ENCODE measurements around the gene RNF207. TPM values are rescaled to one million over a fixed set of nuclear protein-coding genes. Genes with fewer than 3 reads are reported as not detected.

RNF207 gene
- polyA plus RNA-seq, 1 donor, result 28.1 TPM

DNA sequence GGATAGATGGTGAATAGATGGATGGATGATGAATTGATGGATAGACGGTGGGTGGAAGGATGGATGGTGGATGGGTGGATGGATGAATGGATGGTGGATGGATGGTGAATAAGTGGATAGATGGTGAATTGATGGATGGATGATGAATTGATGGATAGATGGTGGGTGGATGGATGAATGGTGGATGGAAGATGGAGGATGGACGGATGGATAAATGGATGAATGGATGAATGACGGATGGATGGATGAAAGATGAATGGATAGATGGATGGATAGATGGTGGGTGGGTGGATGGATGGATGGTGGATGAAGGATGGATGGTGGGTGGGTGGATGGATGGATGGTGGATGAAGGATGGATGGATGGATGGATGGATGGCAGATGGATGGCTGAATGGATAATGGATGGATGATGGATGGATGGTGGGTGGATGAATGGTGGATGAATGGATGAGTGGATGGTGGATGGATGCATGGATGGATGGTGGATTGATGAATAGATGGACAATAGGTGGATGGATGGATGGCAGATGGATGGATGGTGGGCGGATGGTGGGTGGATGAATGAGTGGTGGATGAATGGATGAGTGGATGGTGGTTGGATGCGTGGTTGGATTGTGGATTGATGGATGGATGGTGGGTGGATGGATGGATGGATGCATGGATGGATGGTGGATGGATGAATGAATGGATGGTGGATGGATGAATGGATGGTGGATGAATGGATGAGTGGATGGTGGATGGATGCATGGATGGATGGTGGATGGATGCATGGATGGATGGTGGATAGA, 31.1 kb upstream of the RNF207 start:
- DNase-seq (ENCODE audit: low read depth), result no peak

GRCh38 chr1:6175411-6175828, 30.5 kb upstream of the RNF207 start:
- DNase-seq (ENCODE audit: low read depth), result no peak

GRCh38 chr1:6176779-6177178, 29.1 kb upstream of the RNF207 start:
- DNase-seq (ENCODE audit: low read depth), result no peak

GRCh38 chr1:6177681-6178380, 28.1 kb upstream of the RNF207 start:
- no peak for DNase-seq (ENCODE audit: low read depth)

DNA sequence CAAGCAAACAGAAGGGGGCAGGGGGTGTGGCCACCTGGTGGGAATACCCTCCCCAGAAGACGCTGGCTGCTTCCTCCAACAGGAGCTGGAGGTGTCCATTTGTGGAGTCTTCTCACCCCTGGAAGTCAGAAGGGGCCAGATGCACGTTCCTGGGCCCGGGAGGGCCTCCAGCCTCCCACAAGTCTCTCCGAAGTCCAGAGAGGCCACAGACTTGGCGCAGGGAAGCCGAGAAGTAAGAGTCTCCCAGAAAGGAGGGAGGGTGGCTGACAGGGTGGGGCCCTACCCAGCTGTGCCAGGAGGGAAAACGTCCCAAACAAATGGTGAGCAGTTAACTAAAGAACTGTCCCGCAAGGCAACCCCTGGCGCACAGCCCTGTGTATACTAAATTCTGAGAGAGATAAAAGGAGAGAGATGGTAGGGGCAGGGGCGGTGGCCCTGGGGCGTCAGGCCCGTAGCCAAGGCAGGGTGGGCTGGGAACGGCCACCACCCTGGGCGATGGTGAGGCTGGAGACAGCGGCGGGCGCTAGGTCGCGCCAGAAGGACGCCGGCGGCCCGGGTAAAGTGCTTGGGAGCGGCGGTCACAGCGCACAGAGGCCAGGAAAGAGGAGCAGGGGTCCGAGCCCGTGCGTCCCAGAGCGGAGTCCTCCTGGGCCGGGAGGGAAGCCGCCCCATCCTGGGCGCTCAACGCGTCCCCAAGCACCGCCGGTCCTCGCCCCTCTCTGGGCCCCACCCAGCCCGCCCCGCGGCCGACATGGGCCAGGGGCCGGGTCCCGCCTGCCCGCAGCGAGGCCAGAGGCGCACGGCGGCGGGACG, 27.0 kb upstream of the RNF207 start:
- DNase-seq (ENCODE audit: low read depth), result no peak

GRCh38 chr1:6179564-6180175, 26.2 kb upstream of the RNF207 start:
- no peak for DNase-seq (ENCODE audit: low read depth)

DNA sequence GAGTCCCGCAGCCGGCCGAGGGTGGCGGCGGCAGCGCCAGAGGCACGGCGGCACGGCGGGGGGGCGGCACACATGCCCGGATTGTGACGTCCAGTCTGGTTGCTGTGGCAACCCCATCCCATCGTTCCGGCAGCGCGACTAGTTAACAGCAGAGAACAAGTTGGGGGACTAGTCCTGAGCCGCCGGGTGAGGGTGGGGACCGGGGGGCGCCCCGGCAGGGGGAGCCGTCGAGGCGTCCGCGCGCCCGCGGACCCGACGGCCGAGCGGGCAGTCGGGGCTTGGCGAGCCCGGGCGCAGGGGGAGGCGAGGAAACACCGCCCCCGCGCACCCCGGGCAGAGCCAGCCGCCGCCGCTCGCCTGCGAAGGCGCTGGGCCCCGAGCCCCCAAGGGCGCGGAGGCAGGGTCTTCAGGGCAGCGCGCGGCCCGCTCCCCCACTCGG, 25.6 kb upstream of the RNF207 start, which contains the start of gene CHD5:
Gene CHD5, minus strand, starts transcription at position 54 of the 439 bp plus-strand sequence. CDS start 298 bp downstream, outside the sequence.
- no peak for DNase-seq (ENCODE audit: low read depth)

DNA sequence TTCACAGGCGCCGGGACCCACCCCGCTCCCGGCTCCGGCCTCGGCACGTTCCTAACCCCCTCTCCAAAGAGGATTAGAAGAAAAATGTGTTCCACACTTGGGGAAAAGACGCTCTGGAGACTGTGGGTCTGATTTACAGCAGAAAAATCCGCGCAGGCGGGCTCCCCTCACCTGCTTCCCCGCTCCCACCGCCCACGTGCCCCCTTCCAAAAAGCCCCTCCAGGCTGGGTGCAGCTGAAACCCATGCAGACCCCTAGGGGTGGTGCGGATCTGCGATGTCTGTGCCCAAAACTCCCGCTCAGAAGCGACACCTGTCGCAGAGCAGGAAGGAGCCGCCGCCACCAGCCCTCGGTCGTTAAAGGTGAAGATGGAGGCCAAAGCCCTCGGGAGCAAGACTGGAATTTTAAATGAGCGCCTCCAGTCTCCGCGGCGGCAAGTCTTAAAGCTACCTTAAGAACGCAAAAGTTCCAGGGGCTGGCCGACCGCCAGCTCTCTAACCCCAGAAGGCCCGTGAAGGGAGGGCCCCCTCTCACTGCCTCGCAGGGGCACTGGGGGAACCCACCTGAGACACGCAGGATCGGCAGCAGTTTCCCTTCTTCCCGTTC, 25.1 kb upstream of the RNF207 start:
- no peak for DNase-seq (ENCODE audit: low read depth)

- no peak for DNase-seq (ENCODE audit: low read depth)
These were observed 24.6 kb upstream of the RNF207 start for GRCh38 chr1:6181347-6181770.

DNA sequence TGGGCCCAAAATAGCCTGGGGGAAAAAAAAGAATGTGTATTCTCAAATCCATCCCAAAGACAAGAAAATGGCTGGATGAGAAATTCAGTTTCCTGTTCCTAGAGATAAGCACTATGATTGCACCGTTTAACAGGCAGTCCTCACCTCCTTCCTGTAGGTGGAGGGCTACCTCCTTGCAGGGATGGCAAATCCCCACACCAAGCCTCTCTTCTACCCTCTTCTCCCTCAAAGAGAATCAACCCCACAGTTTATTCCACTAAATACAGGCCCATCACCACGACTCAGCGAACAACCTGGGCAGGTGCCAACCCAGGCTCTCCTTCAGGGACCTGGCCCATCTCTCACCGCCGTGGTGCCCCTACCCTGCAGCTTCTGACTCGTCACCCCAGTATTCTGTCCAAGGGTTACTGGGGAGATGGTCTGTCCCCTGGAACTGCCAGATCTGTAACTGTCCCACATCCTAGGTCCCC, 22.4 kb upstream of the RNF207 start:
- no peak for DNase-seq (ENCODE audit: low read depth)

DNA sequence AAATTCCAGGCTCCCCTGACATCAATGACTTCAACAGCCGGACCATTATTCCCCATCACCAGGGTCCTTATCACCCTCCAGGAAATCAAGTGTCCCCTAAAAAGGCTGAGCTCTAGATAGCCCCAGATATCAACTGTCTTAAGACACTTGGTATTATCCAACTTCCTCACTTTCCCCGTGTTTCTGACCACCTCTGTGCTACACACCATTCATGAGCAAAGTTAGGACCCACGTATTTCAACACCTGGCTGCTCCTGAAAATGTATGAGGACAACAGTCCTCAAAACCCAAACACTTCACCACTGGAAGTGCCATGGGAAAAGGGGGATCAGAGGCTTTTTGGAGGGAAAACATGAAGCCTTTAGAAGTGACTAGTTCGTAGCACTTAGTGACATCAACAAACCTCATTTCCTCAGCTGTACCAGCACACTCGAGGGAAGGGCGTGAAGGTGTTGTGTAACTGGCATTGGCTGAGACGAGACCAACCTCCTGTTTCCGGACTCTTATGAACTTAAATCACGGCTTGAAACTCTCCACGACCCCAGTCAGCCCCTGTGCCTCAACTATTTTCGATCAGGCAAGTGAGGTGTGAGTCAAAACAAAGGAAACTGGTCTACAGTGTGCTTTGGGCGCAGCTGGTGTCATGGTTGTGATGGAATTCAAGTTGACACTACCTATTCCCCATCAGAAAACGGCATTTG, 21.7 kb upstream of the RNF207 start:
- no peak for DNase-seq (ENCODE audit: low read depth)

- no peak for DNase-seq (ENCODE audit: low read depth)
These were observed 20.8 kb upstream of the RNF207 start for GRCh38 chr1:6185151-6185550.

DNA sequence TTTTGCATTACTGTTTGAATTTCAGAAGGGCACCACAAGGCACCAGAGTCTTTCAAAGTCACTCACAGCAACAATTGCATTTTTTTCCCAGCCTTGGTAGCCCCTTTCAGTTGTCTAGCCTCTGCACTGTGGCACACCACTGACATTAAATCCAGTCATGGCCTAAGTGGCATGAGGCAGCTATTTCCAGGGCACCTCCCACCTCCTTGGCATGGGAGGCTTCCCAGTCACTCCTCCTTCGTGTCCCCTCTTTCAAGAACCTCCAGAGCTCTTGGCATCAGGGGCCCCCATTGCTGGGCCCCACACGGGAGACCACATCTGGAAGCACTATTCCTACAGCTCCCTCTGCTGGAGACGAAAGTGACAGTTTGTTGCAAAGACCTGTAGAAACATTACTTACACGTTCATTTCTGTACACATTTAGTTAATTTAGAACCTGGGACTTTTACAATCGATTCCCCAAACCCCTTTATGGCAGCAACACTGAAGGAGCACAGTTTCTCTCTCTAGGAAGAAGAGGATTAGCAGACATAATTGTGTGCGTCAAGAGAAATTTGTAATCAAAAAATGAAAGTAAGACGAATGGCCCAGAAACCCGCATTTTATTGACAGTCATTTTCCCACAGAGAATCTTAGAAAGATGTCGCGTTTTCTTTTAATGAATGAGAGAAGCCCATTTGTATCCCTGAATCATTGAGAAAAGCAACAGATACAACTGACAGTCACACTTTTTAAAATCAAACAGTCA, 20.1 kb upstream of the RNF207 start:
- no peak for DNase-seq (ENCODE audit: low read depth)

GRCh38 chr1:6188466-6188865, 17.5 kb upstream of the RNF207 start:
- no peak for DNase-seq (ENCODE audit: low read depth)

DNA sequence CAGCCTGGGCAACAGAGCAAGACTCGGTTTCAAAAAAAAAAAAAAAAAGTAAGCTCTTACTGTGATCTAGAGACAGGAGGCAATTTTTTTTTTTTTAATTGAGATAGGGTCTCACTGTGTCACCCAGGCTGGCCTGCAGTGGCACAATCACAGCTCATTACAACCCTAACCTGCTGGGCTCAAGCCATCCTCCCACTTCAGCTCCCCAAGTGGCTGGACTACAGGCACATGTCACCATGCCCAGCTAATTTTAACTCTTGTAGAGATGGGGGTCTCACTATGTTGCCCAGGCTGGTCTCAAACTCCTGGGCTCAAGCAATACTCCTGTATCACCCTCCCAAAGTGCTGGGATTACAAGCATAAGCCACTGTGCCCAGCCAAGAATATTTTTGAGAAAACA, 14.0 kb upstream of the RNF207 start:
- no peak for DNase-seq (ENCODE audit: low read depth)

- DNase-seq (ENCODE audit: low read depth), result no peak
These were observed 8.0 kb upstream of the RNF207 start for GRCh38 chr1:6197746-6198427.

DNA sequence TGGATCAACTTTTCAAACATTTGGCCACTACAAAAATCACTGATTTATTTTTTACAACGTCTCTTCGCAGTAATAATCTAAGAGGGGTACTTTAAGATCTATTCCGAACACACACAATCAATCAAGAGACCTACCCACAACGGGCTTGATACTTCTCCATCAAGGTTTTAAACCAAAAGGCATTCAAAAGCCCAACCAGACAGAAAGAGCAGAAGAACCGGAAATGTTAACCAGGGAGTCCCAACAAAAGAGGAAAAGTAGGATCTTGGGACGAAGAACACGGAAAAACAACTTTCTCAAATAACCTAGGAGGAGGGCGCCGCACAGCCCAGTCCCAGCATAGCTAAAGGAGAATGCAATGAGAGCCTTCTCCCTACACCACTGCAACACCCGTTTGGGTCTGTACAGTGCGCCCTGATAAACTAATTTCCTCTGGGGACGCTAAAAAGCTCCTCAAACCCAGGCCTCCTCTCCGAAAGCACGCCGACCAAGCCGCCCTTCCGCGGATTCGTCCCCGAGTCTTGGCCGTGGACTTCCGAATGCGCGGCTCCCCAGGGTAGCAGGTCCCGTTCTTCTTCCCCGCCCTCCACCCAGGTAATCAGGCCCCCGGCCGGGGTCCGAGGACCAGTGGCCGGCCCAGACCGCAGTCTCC, 7.1 kb upstream of the RNF207 start:
- DNase-seq (ENCODE audit: low read depth), result no peak

DNA sequence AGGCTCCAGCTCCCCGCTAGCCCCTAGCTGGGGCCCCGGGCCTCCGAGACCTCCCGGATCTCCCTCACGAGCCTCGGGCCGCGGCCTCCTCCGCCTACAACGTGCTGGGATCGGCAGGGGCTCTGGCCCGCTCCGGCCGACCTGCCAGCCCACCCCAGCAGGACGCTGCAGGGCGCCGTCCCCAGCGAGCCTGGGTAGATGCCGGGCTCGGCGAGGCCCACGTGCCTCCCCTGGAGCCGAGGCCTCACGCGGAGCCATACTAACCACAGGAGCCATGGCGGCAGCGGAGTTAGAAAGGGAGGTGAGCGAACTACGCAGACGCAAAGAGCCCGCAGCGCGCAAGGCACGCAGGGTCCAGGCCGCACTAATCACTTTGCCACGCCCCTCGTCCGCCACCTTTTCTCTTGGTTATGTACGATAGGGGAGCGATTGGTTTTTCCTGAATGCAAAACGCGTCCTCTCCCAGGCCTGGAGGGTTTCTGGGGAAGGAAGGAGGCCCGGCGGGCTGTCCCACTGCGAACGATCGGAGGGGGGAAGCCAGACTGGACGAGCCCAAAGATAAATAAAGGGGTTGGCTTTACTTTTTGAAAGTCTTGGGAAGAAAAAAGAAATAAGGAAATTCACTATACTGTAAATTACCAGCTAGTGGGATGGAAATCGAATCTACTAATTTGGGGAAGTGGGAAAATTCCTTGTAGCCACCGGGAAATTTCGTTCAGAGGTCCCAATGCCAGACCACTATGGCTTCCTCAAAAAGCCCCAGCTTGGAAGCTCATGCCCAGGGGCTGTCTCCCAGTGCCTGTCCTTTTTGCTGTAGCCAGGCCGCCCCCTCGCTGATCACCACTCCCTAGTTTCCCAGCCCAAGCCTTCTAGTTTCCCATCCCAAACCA, 6.4 kb upstream of the RNF207 start, which contains the start of gene RPL22:
Gene RPL22, minus strand, starts transcription at position 298 of the 890 bp plus-strand sequence. Its CDS starts 22 bp downstream, at position 276.
- peak; percentile 98 for DNase-seq (ENCODE audit: low read depth)

Measured in forelimb muscle (tissue), 1 donor.